ENCODE results near the gene GDPD2. TPM values are rescaled to one million over a fixed set of nuclear protein-coding genes. Genes with fewer than 3 reads are reported as not detected.

GDPD2 gene
- total RNA-seq, 1 donor from 2014 or later = 2.9 TPM

GRCh38 chrX:70437011-70437410, 13.9 kb downstream of the GDPD2 start:
- no peak for FAIRE-seq
- DNase-seq (ENCODE audit: low spot score in 2 of 2) = no peak

- DNase-seq (ENCODE audit: low spot score in 2 of 2) (no peak), FAIRE-seq (no peak)
Measured at GRCh38 chrX:70437921-70438665, 15.0 kb downstream of the GDPD2 start.

- DNase-seq (ENCODE audit: low spot score in 2 of 2) (no peak), FAIRE-seq (no peak)
Measured at GRCh38 chrX:70439016-70439415, 15.9 kb downstream of the GDPD2 start.

GRCh38 chrX:70442224-70442623, 19.1 kb downstream of the GDPD2 start:
- FAIRE-seq = no peak

GRCh38 chrX:70444326-70444945, 21.3 kb downstream of the GDPD2 start, which contains the start of gene DLG3:
DLG3 (plus strand) TSS chrX:70444835; CDS start chrX:70445202, 367 bp downstream.
- DNase-seq (ENCODE audit: low spot score in 2 of 2) = no peak
- FAIRE-seq = no peak

More at GRCh38 chrX:70442224-70442623, 19.1 kb downstream of the GDPD2 start:
- DNase-seq (ENCODE audit: low spot score in 2 of 2) = no peak

GRCh38 chrX:70444946-70445656, 22.0 kb downstream of the GDPD2 start:
- FAIRE-seq (no peak), DNase-seq (ENCODE audit: low spot score in 2 of 2) (no peak)

- DNase-seq (ENCODE audit: low spot score in 2 of 2) (no peak), FAIRE-seq (no peak)
Measured at GRCh38 chrX:70445951-70446350, 22.8 kb downstream of the GDPD2 start.

GRCh38 chrX:70446380-70447350, 23.6 kb downstream of the GDPD2 start:
- no peak for DNase-seq (ENCODE audit: low spot score in 2 of 2)
- FAIRE-seq = no peak

GRCh38 chrX:70449457-70449966, 26.4 kb downstream of the GDPD2 start:
- FAIRE-seq = no peak
- no peak for DNase-seq (ENCODE audit: low spot score in 2 of 2)

GRCh38 chrX:70452143-70452733, 29.1 kb downstream of the GDPD2 start:
- FAIRE-seq = no peak
- DNase-seq (ENCODE audit: low spot score in 2 of 2) = no peak

- no peak for FAIRE-seq
- DNase-seq (ENCODE audit: low spot score in 2 of 2) = no peak
Measured at GRCh38 chrX:70453024-70453618, 30.0 kb downstream of the GDPD2 start.

- no peak for FAIRE-seq
- DNase-seq (ENCODE audit: low spot score in 2 of 2) = peak in 1 of 2 donors; percentile 58
Measured at GRCh38 chrX:70454441-70455365, 31.6 kb downstream of the GDPD2 start.

- DNase-seq (ENCODE audit: low spot score in 2 of 2) (no peak), FAIRE-seq (no peak)
Measured at GRCh38 chrX:70455366-70456202, 32.5 kb downstream of the GDPD2 start.

GRCh38 chrX:70456256-70456655, 33.1 kb downstream of the GDPD2 start:
- no peak for FAIRE-seq

GRCh38 chrX:70461026-70461425, 37.9 kb downstream of the GDPD2 start:
- no peak for DNase-seq (ENCODE audit: low spot score in 2 of 2)
- no peak for FAIRE-seq

More at GRCh38 chrX:70456256-70456655, 33.1 kb downstream of the GDPD2 start:
- no peak for DNase-seq (ENCODE audit: low spot score in 2 of 2)

GRCh38 chrX:70464051-70464450, 40.9 kb downstream of the GDPD2 start:
- FAIRE-seq (no peak), DNase-seq (ENCODE audit: low spot score in 2 of 2) (no peak)

GRCh38 chrX:70466968-70467367, 43.9 kb downstream of the GDPD2 start:
- no peak for FAIRE-seq

More at GRCh38 chrX:70466968-70467367, 43.9 kb downstream of the GDPD2 start:
- no peak for DNase-seq (ENCODE audit: low spot score in 2 of 2)
